GM19238 (cell line): ENCODE measurements around the gene STK38L.
A peak's percentile ranks its signal among the peaks of the same experiment; 100 is the strongest.

Experiments
- DNase-seq: peaks from one replicate; pipeline ENCODE4 v3.0.0; 2011; ENCODE audit warnings: low spot score; ENCODE audit not compliant: insufficient read length

The STK38L gene

GRCh38 chr12:27243804-27244688 lies at the start of gene STK38L:
STK38L (plus strand) TSS chr12:27244286; CDS start chr12:27297721, 53,435 bp downstream.
- DNase-seq, result peak; percentile 75

GRCh38 chr12:27194644-27195043 lies 49.4 kb upstream of the STK38L start:
- DNase-seq, result no peak

GRCh38 chr12:27198036-27198435 lies 46.0 kb upstream of the STK38L start:
- no peak for DNase-seq

- no peak for DNase-seq
These were observed 44.3 kb upstream of the STK38L start for GRCh38 chr12:27199638-27200300.

- DNase-seq, result no peak
These were observed 42.9 kb upstream of the STK38L start for GRCh38 chr12:27201169-27201568.

GRCh38 chr12:27206801-27207502 lies 37.1 kb upstream of the STK38L start:
- no peak for DNase-seq

- DNase-seq, result peak; percentile 27
These were observed 36.3 kb upstream of the STK38L start for GRCh38 chr12:27207615-27208413.

GRCh38 chr12:27208414-27208750 lies 35.7 kb upstream of the STK38L start:
- DNase-seq, result no peak

GRCh38 chr12:27209257-27209910 lies 34.7 kb upstream of the STK38L start:
- DNase-seq, result no peak

GRCh38 chr12:27210187-27210586 lies 33.9 kb upstream of the STK38L start:
- no peak for DNase-seq

- DNase-seq, result no peak
These were observed 31.2 kb upstream of the STK38L start for GRCh38 chr12:27212861-27213260.

- no peak for DNase-seq
These were observed 30.8 kb upstream of the STK38L start for GRCh38 chr12:27213304-27213703.

- DNase-seq, result no peak
These were observed 30.0 kb upstream of the STK38L start for GRCh38 chr12:27213830-27214787.

- DNase-seq, result no peak
These were observed 26.5 kb upstream of the STK38L start for GRCh38 chr12:27217590-27217989.

GRCh38 chr12:27219693-27220054 lies 24.4 kb upstream of the STK38L start:
- no peak for DNase-seq

- no peak for DNase-seq
These were observed 23.8 kb upstream of the STK38L start for GRCh38 chr12:27220055-27220987.

GRCh38 chr12:27220988-27221345 lies 23.1 kb upstream of the STK38L start:
- DNase-seq, result no peak

GRCh38 chr12:27221625-27222387 lies 22.3 kb upstream of the STK38L start:
- no peak for DNase-seq
